Natural killer cell (primary cell): ENCODE results near the gene OSBPL6. TPM values are rescaled to one million over a fixed set of nuclear protein-coding genes. Genes with fewer than 3 reads are reported as not detected.

ENCODE experiments used
- ATAC-seq, 3 donors: fragments of 150-1000 bp in 2 of 3; fragments of 200-7000 bp in 1 of 3; cut with Tn5 transposase; 1 replicate in 1 of 3; 2 replicates in 2 of 3; pipeline ENCODE4 v1.10.0; 2021; ENCODE audit warnings: mild to moderate bottlenecking in 2 of 3, moderate library complexity in 2 of 3
- DNase-seq, 2 donors: peaks; one replicate each; pipeline versions ENCODE4 v3.0.0 to v3.0.0-alpha.2; 2013 to 2021; ENCODE audit warnings: mixed read lengths in 1 of 2
- H3K27ac ChIP-seq: one replicate; pipeline ENCODE4 v1.5.1; 2013; ENCODE audit warnings: mild to moderate bottlenecking, low read length
- H3K27me3 ChIP-seq: one replicate; pipeline ENCODE4 v1.6.1; 2013; ENCODE audit warnings: low read length; ENCODE audit not compliant: control insufficient read depth, insufficient read depth
- H3K36me3 ChIP-seq: one replicate; pipeline ENCODE4 v1.6.1; 2013; ENCODE audit warnings: low read length; ENCODE audit not compliant: control insufficient read depth, insufficient read depth
- H3K4me1 ChIP-seq: one replicate; pipeline ENCODE4 v1.6.1; 2013; ENCODE audit warnings: low read length; ENCODE audit not compliant: control insufficient read depth, insufficient read depth
- H3K4me3 ChIP-seq: one replicate; pipeline ENCODE4 v1.5.1; 2013; ENCODE audit warnings: low read length
- H3K9me3 ChIP-seq: one replicate; pipeline ENCODE4 v1.6.1; 2013; ENCODE audit warnings: low read length; ENCODE audit not compliant: control insufficient read depth, insufficient read depth
- H3K27ac Mint-ChIP-seq, 2 donors: one replicate each; pipeline ENCODE4 v1.8.0; 2022; ENCODE audit warnings: mild to moderate bottlenecking in 2 of 2, mixed read lengths in 2 of 2, moderate library complexity in 1 of 2
- H3K27me3 Mint-ChIP-seq, 2 donors: one replicate each; pipeline ENCODE4 v1.8.0; 2022; ENCODE audit warnings: low read depth in 2 of 2, mixed read lengths in 2 of 2
- H3K36me3 Mint-ChIP-seq: one replicate; pipeline ENCODE4 v1.8.0; 2022; ENCODE audit warnings: mixed read lengths
- H3K4me1 Mint-ChIP-seq, 2 donors: one replicate each; pipeline ENCODE4 v1.8.0; 2022; ENCODE audit warnings: mixed read lengths in 2 of 2
- H3K4me3 Mint-ChIP-seq: one replicate; pipeline ENCODE4 v1.8.0; 2022; ENCODE audit warnings: mild to moderate bottlenecking, moderate library complexity, mixed read lengths
- H3K9me3 Mint-ChIP-seq, 2 donors: one replicate each; pipeline ENCODE4 v1.8.0; 2022; ENCODE audit warnings: mixed read lengths in 2 of 2
- CTCF ChIP-seq: fragments of 200-600 bp; IDR thresholded peaks from one replicate; pipeline ENCODE4 v1.8.0; 2022; ENCODE audit warnings: antibody characterized with exemption
- WGBS: methylation state at CpG from one replicate; pipeline ENCODE4 v1.1.7; 2013; ENCODE audit warnings: missing lambda C conversion rate; ENCODE audit not compliant: insufficient coverage; 5-methylcytosine and 5-hydroxymethylcytosine counted together
- intact Hi-C: fragments of 100-400 bp; cut with micrococcal nuclease; formaldehyde crosslinking; loops from one replicate; pipeline ENCODE4 v1.14.2; 2022
- total RNA-seq, 4 donors: library from RNA; stranded (reverse); fragments of 120-200 nt in 1 of 4; gene quantifications; one replicate each; pipeline versions ENCODE4 v1.2.3 to v1.2.4, GENCODE V29; 2013 to 2022

OSBPL6 gene
- total RNA-seq, 3 donors from 2014 or later (not counting 1 experiment from before 2014, with no cell fraction given), result not detected

- H3K9me3 Mint-ChIP-seq, result peaks cover 0 to 3% of the 10 kb centered on the region in 2 donors
- Histone ChIP-seq H3K36me3 (no peaks in the 10 kb centered on the region), H3K4me3 (no peak overlapping the region), H3K27me3 (no peaks in the 10 kb centered on the region), H3K27ac (no peak overlapping the region), H3K9me3 (no peaks in the 10 kb centered on the region), H3K4me1 (no peaks in the 10 kb centered on the region)
- WGBS, result 88% methylated on average over 1 of the region's 1 CpG
- intact Hi-C loops, result no loop called here
- DNase-seq (no peak), ATAC-seq (no peak)
- TF ChIP-seq CTCF, result no peak
- H3K36me3 Mint-ChIP-seq, result no peaks in the 10 kb centered on the region
- H3K4me1 Mint-ChIP-seq, result no peaks in the 10 kb centered on the region
- H3K27ac Mint-ChIP-seq, result no peak overlapping the region
- no peak overlapping the region for H3K4me3 Mint-ChIP-seq
- H3K27me3 Mint-ChIP-seq, result peaks cover 0 to 37% of the 10 kb centered on the region in 2 donors
Measured at GRCh38 chr2:178159966-178160365, 34.3 kb upstream of the OSBPL6 start.

GRCh38 chr2:178160601-178161000 is 33.7 kb upstream of the OSBPL6 start:
- Mint-ChIP-seq H3K36me3 (no peaks in the 10 kb centered on the region), H3K4me1 (no peaks in the 10 kb centered on the region), H3K9me3 (no peaks in the 10 kb centered on the region), H3K27me3 (peaks cover 0 to 37% of the 10 kb centered on the region in 2 donors), H3K4me3 (no peak overlapping the region), H3K27ac (no peak overlapping the region)
- intact Hi-C loops, result no loop called here
- no peaks in the 10 kb centered on the region for H3K4me1 ChIP-seq
- no peak for ATAC-seq
- no peak for TF ChIP-seq CTCF
- WGBS, result no CpG with 5 or more reads among the region's 1 CpG
- no peak overlapping the region for H3K27ac ChIP-seq
- no peaks in the 10 kb centered on the region for H3K36me3 ChIP-seq
- H3K9me3 ChIP-seq, result no peaks in the 10 kb centered on the region
- no peak overlapping the region for H3K4me3 ChIP-seq
- no peaks in the 10 kb centered on the region for H3K27me3 ChIP-seq
- no peak for DNase-seq

GRCh38 chr2:178163395-178163794 is 30.9 kb upstream of the OSBPL6 start:
- Mint-ChIP-seq H3K4me3 (no peak overlapping the region), H3K4me1 (no peaks in the 10 kb centered on the region), H3K9me3 (no peaks in the 10 kb centered on the region), H3K36me3 (no peaks in the 10 kb centered on the region), H3K27me3 (peaks cover 0 to 26% of the 10 kb centered on the region in 2 donors), H3K27ac (no peak overlapping the region)
- no peak for ATAC-seq
- DNase-seq, result no peak
- Histone ChIP-seq H3K36me3 (no peaks in the 10 kb centered on the region), H3K9me3 (no peaks in the 10 kb centered on the region), H3K27ac (no peak overlapping the region), H3K27me3 (no peaks in the 10 kb centered on the region), H3K4me3 (no peak overlapping the region), H3K4me1 (no peaks in the 10 kb centered on the region)
- TF ChIP-seq CTCF, result no peak
- intact Hi-C loops, result no loop called here
- 75% methylated on average over 4 of the region's 4 CpGs for WGBS

DNA sequence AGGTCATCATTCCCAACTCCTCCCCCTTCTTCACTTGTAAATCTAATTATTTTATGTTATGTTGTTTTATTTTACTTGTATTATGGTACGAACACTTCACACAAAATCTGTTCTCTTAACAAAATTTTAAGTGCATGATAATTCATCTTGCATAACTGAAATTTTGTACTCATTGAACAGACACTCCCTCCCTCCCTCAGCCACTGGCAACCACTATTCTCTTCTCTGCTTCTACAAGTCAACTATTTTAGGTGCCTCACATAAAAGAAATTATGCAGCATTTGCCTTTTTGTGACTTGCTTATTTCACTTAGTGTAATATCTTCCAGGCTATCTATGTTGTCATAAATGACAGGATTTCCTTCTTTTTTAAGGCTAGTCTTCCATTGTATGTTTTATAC is 30.4 kb upstream of the OSBPL6 start:
- H3K4me1 ChIP-seq, result no peaks in the 10 kb centered on the region
- Mint-ChIP-seq H3K27ac (no peak overlapping the region), H3K4me1 (no peaks in the 10 kb centered on the region), H3K9me3 (no peaks in the 10 kb centered on the region), H3K4me3 (no peak overlapping the region), H3K36me3 (no peaks in the 10 kb centered on the region), H3K27me3 (peaks cover 0 to 24% of the 10 kb centered on the region in 2 donors)
- intact Hi-C loops, result no loop called here
- DNase-seq, result no peak
- no peaks in the 10 kb centered on the region for H3K27me3 ChIP-seq
- no peak for TF ChIP-seq CTCF
- no peak overlapping the region for H3K27ac ChIP-seq
- WGBS, result 0% methylated on average over 1 of the region's 1 CpG
- H3K36me3 ChIP-seq, result no peaks in the 10 kb centered on the region
- no peak overlapping the region for H3K4me3 ChIP-seq
- ATAC-seq, result no peak
- H3K9me3 ChIP-seq, result no peaks in the 10 kb centered on the region
